OCI-LY7 (cell line): Measurements from ENCODE around the gene SHPK.

Experiments
- EZH2phosphoT487 ChIP-seq: fragments of 200-600 bp; sonication (generic); IDR thresholded peaks from 2 replicates; pipeline ENCODE4 v1.6.1; 2018; ENCODE audit warnings: low read depth, borderline replicate concordance, mild to moderate bottlenecking, mixed run types, antibody characterized with exemption, low read length, moderate library complexity, mixed read lengths
- TF ChIP-seq, protein P1 (sequence below): fragments of 200-600 bp; sonication (generic); conservative IDR thresholded peaks from 2 replicates; pipeline ENCODE4 v1.5.1; 2014; ENCODE audit warnings: mild to moderate bottlenecking, antibody characterized with exemption, low read length, moderate library complexity, mixed read lengths

DNA sequence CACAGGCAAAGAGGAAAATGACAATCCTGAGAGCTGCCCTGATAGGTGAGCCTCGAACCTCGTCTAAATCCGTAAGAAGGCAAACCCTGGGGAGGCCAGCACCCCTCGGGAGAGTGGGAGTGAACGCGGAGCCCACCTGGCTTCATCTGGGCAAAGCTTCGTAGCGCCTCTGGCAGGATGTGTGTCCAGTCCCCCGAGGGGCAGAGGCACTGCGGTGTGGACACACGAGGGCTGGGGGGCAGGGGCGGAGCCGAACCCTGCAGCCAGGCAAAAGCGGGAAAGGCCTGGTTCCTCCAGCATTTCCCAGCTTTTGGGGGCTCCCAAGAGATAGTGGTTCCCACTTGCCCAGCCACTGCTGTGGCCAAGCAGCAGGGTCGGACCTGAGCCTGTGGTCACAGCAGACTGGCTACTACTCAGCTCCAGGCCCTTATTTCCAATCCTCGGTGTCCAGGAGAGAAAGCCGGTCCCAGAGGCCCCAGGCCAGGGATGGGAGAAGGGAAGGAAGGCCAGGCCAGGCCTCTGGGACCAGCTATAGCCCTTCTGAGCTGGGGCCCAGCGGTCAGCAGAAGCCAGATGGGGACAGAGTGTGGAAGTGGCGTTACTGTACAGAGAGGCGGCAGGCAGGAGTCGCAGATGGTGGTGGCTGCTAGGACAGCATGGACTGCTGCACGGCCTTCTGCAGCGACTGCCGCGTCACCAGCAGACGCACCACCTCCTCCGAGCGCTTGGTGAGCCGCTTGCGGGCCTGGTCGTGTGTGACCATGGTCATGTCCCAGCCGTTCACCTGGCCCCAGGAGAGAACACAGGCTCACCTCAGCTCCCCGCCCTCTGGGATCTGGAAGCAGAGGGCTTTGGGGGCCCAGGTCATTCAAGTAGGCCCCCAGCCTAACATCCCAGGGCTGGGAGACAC lies 27.3 kb upstream of the SHPK start:
- TF ChIP-seq, protein P1, sequence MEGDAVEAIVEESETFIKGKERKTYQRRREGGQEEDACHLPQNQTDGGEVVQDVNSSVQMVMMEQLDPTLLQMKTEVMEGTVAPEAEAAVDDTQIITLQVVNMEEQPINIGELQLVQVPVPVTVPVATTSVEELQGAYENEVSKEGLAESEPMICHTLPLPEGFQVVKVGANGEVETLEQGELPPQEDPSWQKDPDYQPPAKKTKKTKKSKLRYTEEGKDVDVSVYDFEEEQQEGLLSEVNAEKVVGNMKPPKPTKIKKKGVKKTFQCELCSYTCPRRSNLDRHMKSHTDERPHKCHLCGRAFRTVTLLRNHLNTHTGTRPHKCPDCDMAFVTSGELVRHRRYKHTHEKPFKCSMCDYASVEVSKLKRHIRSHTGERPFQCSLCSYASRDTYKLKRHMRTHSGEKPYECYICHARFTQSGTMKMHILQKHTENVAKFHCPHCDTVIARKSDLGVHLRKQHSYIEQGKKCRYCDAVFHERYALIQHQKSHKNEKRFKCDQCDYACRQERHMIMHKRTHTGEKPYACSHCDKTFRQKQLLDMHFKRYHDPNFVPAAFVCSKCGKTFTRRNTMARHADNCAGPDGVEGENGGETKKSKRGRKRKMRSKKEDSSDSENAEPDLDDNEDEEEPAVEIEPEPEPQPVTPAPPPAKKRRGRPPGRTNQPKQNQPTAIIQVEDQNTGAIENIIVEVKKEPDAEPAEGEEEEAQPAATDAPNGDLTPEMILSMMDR: no peak
- no peak for TF ChIP-seq EZH2phosphoT487
